ENCODE measurements around the gene LYRM9.
"Not testable (repeated sequence)": the region's sequence is repeated elsewhere in the genome, so short reads cannot be mapped to it uniquely, and the experiment has no call there.

Gene LYRM9

GRCh38 chr17:27878776-27879562 lies 14.2 kb downstream of the LYRM9 start:
- DNase-seq (ENCODE audit: low read depth in 2 of 3, low spot score in 2 of 3): peak in 1 of 3 experiments; percentile 10

GRCh38 chr17:27873746-27874145 lies 19.4 kb downstream of the LYRM9 start:
- no peak for DNase-seq (ENCODE audit: low read depth in 2 of 3, low spot score in 2 of 3)

- no peak for DNase-seq (ENCODE audit: low read depth in 2 of 3, low spot score in 2 of 3)
These were observed 20.0 kb downstream of the LYRM9 start for GRCh38 chr17:27873211-27873610.

GRCh38 chr17:27872776-27873175 lies 20.4 kb downstream of the LYRM9 start:
- DNase-seq (ENCODE audit: low read depth in 2 of 3, low spot score in 2 of 3): no peak

GRCh38 chr17:27871407-27871806 lies 21.8 kb downstream of the LYRM9 start:
- DNase-seq (ENCODE audit: low read depth in 2 of 3, low spot score in 2 of 3): no peak

GRCh38 chr17:27870345-27870744 lies 22.8 kb downstream of the LYRM9 start:
- DNase-seq (ENCODE audit: low read depth in 2 of 3, low spot score in 2 of 3): no peak

- no peak for DNase-seq (ENCODE audit: low read depth in 2 of 3, low spot score in 2 of 3)
These were observed 24.6 kb downstream of the LYRM9 start for GRCh38 chr17:27868565-27868964.

- no peak for DNase-seq (ENCODE audit: low read depth in 2 of 3, low spot score in 2 of 3)
These were observed 30.3 kb downstream of the LYRM9 start for GRCh38 chr17:27862840-27863239.

GRCh38 chr17:27862004-27862403 lies 31.2 kb downstream of the LYRM9 start:
- DNase-seq (ENCODE audit: low read depth in 2 of 3, low spot score in 2 of 3): no peak

GRCh38 chr17:27860971-27861664 lies 32.0 kb downstream of the LYRM9 start:
- DNase-seq (ENCODE audit: low read depth in 2 of 3, low spot score in 2 of 3): no peak

- no peak for DNase-seq (ENCODE audit: low read depth in 2 of 3, low spot score in 2 of 3)
These were observed 34.4 kb downstream of the LYRM9 start for GRCh38 chr17:27858621-27859305.

GRCh38 chr17:27856676-27857432 lies 36.3 kb downstream of the LYRM9 start:
- no peak for DNase-seq (ENCODE audit: low read depth in 2 of 3, low spot score in 2 of 3)

GRCh38 chr17:27855454-27855853 lies 37.7 kb downstream of the LYRM9 start:
- DNase-seq (ENCODE audit: low read depth in 2 of 3, low spot score in 2 of 3): no peak

GRCh38 chr17:27854163-27854562 lies 39.0 kb downstream of the LYRM9 start:
- no peak for DNase-seq (ENCODE audit: low read depth in 2 of 3, low spot score in 2 of 3)

- DNase-seq (ENCODE audit: low read depth in 2 of 3, low spot score in 2 of 3): no peak
These were observed 40.1 kb downstream of the LYRM9 start for GRCh38 chr17:27853091-27853490.

GRCh38 chr17:27849474-27850185 lies 43.5 kb downstream of the LYRM9 start:
- DNase-seq (ENCODE audit: low read depth in 2 of 3, low spot score in 2 of 3): no peak

GRCh38 chr17:27848931-27849330 lies 44.2 kb downstream of the LYRM9 start:
- DNase-seq (ENCODE audit: low read depth in 2 of 3, low spot score in 2 of 3): no peak

GRCh38 chr17:27846808-27847307 lies 46.3 kb downstream of the LYRM9 start:
- DNase-seq (ENCODE audit: low read depth in 2 of 3, low spot score in 2 of 3): not testable (repeated sequence)

- peak in 1 of 3 experiments; percentile 2 for DNase-seq (ENCODE audit: low read depth in 2 of 3, low spot score in 2 of 3)
These were observed 47.0 kb downstream of the LYRM9 start for GRCh38 chr17:27846042-27846655.
